Fibroblast of gingiva (primary cell): Measurements from ENCODE around the gene TKFC.

Source experiments
- DNase-seq: peaks from one replicate; pipeline ENCODE4 v3.0.0-alpha.2; 2011; ENCODE audit warnings: low read depth

Gene TKFC

GRCh38 chr11:61345170-61345610 lies 12.2 kb downstream of the TKFC start:
- no peak for DNase-seq

DNA sequence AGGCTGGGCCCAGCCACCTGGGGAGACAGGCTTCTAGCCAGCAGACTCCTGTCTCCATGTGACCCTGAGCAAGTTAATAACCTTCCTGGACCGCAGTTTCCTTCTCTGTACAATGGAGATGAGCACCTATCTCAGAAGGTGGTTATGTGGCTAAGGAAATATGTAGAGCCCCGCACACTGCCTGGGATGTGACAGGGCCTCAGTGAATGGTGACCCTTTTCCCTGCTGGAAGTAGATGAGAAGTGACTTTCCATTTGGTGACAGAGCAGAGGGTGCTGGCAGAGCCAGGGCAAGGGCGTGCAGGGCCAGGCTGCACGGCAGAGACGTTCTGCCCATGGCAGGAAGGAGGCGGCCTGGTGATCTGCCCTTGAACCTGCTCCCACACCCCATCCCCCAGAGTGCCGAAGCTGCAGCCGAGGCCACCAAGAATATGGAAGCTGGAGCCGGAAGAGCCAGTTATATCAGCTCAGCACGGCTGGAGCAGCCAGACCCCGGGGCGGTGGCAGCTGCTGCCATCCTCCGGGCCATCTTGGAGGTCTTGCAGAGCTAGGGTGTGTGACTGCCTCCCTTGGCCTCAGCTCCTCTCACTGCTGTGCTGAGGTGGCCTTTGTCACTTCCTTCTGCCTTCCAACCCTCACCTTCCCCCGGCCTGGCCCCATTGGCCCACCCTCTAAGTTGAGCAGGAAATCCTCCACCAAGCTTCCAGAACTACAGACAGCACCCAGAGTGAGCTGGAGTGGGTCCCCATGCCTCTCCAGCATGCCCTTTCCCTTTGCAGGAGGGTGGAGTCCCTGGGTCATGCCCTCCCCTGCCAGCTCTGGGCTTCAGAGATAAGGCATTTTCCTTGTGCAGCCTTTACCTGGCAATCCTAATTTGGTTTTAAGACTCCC lies 13.2 kb downstream of the TKFC start:
- no peak for DNase-seq

- no peak for DNase-seq
Observed at GRCh38 chr11:61347916-61348461, 15.0 kb downstream of the TKFC start.

GRCh38 chr11:61349189-61349751 lies 16.2 kb downstream of the TKFC start:
- DNase-seq = no peak

DNA sequence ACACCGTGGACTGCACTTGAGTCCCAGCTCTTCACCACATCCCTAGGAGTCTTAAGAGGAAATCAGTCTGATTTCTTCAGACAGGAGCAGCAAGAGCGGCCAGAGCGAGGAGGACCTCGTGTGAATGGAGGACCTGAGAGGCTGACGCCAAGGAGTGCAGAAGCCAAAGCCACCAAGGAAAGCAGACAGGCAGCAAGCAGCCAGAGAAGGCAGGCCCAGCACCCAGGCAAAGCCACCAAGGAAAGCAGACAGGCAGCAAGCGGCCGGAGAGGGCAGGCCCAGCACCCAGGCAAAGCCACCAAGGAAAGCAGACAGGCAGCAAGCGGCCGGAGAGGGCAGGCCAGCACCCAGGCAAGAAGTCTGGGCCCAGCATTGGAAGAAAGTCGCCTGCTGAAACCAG lies 16.9 kb downstream of the TKFC start:
- DNase-seq = no peak

DNA sequence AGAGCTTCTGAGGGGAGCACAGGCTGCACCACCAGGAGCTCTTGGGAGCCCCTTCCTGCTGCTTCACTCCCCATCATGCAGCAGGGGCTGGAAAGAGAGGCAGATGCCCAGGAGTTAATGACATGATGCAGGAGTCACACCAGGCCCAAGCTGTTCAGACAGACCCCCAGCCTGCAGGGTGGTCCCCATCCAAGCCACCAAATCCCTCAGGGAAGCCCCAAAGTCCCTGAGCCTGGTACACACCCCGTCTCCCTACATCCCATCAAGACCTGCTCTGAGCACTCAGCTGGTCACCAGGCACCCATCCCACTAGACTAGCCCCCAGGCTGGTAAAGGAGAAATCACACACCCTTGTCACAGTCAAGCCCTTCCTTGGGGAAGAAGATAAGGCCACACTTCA lies 17.3 kb downstream of the TKFC start:
- no peak for DNase-seq

DNA sequence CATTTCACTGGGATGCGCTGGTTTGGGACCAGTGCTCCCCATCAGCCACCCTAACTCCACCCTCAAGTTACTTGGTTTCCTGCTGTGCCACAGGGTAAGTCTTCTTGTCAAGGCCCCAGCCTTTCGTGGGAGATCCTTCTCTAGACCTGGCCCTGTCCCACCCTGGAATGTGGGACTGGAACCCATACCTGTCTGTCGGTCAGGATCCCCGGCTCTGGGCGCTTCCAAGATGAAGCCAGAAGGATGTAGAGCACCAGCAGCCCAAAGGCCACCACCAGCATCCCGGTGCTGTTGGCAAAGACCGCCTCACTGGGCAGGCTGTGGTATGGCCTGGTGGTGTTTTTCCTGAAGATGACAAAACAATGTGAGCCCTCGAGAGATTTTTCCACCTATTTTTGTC lies 17.8 kb downstream of the TKFC start:
- no peak for DNase-seq

GRCh38 chr11:61352038-61352437 lies 19.0 kb downstream of the TKFC start:
- peak; percentile 44 for DNase-seq

DNA sequence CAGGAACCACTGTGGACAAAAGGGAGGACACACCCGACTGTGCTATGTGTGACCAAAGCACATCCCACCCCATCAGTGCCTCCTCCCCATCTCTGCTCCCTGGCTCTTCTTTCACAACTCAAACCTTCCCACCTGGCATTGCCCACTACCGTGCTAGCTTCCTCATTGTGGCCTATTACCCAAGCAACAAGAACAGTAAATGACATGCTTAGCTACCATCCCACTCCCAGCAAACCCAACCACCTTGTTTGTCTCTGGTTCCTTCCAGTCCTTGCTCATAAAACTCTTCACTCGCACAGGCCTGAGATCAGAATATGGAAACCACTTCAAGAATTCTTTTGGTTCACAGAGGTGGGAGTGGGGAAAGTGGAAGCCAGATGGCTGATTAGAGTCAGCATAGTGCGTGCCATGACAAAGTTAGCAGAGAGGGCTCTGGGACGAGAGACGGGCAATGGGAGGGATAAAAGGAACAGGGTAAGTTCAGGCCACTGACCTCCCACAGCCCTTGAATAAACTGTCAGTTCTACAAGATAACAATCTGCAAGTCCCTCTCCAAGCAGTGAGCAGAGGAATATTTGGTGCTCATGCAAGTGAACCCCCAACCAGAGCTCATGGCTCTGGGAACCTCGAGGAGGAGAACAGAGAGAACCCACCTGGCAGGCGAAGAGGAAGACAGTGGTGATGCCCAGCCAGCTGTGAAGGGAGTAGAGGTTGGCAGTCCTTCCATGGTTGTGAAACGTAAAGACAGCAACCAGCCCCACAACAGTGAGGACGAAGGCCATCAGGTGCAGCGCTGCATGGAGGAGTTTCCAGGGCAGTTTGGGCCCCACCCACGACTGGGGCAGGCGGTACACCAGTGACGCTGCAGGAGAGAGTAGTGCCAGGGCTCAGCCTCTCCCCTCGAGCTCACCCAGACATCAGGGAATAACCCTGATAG lies 20.4 kb downstream of the TKFC start:
- no peak for DNase-seq

- no peak for DNase-seq
Observed at GRCh38 chr11:61354208-61354607, 21.2 kb downstream of the TKFC start.

DNA sequence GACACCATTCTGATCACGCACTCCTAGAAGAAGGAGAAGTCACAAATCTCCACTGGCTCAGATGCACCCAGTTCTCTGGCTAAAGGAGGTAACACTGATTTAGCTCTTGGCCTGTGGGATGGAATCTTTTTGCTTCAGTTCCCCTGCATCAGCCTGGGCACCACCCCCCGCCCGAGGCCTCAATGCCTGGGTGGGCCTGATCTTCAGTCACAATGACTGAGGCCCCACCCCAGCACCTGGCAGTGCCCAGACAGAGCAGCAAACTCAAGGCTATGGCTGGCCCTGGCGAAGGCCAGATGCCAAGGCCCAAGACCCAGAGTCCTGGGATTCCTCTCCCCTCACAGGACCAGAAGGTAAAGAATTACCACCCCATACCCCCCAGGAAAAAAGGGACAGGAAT lies 23.7 kb downstream of the TKFC start:
- DNase-seq = no peak

- DNase-seq = no peak
Observed at GRCh38 chr11:61357233-61357893, 24.3 kb downstream of the TKFC start.

DNA sequence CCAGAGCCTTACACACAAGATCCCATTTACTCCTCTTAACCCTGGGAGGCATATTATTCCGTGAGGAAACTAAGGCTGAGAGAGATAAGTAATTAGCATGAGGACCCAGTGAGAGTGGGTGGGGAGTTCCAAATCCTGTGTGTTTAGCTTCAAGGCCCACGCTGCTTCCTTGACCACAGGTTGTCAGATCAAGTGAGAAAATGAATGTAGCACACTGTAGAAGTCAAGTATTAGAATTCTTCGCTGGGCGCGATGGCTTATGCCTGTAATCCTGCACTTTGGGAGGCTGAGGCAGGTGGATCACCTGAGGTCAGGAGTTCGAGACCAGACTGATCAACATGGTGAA lies 24.8 kb downstream of the TKFC start:
- DNase-seq = no peak

DNA sequence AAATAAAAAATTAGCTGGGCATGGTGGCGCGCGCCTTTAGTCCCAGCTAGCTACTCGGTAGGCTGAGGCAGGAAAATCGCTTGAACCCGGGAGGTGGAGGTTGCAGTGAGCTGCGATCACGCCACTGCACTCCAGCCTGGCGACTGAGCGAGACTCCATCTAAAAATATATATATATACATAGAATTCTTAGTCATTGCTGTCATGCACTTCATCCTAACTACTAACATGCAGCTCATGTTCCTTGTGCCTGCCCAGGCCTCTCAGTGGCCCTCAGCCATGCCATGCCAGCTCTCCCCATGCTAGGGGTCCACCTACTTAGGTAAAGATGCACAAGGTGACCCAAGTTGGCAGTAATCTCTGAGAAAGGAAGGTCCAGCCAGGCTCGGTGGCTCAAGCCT lies 25.5 kb downstream of the TKFC start:
- no peak for DNase-seq

GRCh38 chr11:61359516-61359915 lies 26.5 kb downstream of the TKFC start:
- no peak for DNase-seq

- no peak for DNase-seq
Observed at GRCh38 chr11:61361237-61361740, 28.3 kb downstream of the TKFC start.

DNA sequence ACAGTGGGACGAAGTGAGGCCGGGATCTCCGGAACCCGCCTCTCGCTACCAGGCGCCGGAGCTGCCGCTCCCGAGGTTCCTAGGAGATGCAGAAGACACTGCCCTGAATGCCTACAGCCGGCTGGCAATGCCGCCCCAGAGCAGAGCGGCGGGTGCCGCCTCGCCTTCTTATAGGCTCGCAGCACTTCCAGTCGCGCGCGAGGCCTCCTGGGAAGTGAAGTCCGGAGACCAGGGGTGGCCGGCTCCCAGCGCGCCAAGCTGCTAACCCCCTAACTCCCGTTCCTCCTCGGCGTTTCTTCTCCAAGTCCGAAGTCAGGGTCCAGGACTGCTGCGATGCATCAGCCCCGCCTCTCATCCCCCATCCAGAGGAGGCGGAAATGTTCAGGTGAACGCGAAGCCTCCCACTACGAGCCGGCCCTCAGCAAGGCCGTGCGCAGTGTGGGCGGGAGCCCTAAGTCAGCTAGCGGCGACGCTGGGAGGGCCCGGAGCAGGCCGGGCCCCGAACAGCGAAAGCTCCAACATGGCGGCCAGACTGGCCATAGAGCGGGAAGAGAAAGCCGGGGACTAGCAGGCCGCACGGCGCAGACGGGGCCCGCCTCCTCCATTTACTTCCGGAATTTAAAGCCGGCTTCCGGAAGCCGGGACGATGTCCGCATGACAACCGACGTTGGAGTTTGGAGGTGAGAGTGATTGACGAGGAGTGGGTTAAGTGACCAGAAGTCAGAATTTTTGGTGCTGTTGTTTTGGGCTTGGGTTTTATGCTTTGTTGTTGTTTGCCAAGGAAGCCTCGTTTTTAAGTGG lies 28.9 kb downstream of the TKFC start, which contains the start of the genes CYB561A3 and TMEM138:
Gene CYB561A3, minus strand, starts transcription at position 142 of the 801 bp plus-strand sequence. CDS start 5,169 bp downstream, outside the sequence.
Gene TMEM138, plus strand, starts transcription at position 634 of the 801 bp plus-strand sequence. CDS start 2,017 bp downstream, outside the sequence.
- peak; percentile 93 for DNase-seq

- DNase-seq = peak; percentile 46
Observed at GRCh38 chr11:61362542-61362875, 29.5 kb downstream of the TKFC start.

- DNase-seq = no peak
Observed at GRCh38 chr11:61364012-61364675, 31.1 kb downstream of the TKFC start.

- DNase-seq = no peak
Observed at GRCh38 chr11:61367406-61367805, 34.4 kb downstream of the TKFC start.
